B cell (primary cell): Measurements from ENCODE around the gene CRIM1. TPM values are rescaled to one million over a fixed set of nuclear protein-coding genes. Genes with fewer than 3 reads are reported as not detected.

Experiments used
- ATAC-seq: fragments of 200-7000 bp; cut with Tn5 transposase; one replicate; pipeline ENCODE4 v1.10.0; 2021; ENCODE audit warnings: low read depth, mild to moderate bottlenecking, moderate number of reproducible peaks, moderate library complexity
- CTCF ChIA-PET: fragments of 350-600 bp; sonication (Branson Sonifier 250); formaldehyde crosslinking; loops from one replicate; lab custom pipeline; 2021; ENCODE audit warnings: antibody characterized with exemption, inconsistent platforms; lab: Charles Lee
- POLR2A ChIA-PET: fragments of 350-600 bp; sonication (Branson Sonifier 250); formaldehyde crosslinking; loops from one replicate; lab custom pipeline; 2021; ENCODE audit warnings: antibody characterized with exemption; lab: Charles Lee
- DNase-seq: peaks from one replicate; pipeline ENCODE4 v3.0.0; 2013
- H2AFZ ChIP-seq: 2 replicates; pipeline ENCODE4 v1.6.1; 2012; ENCODE audit warnings: mild to moderate bottlenecking, low read depth, low read length; ENCODE audit not compliant: insufficient read depth, poor library complexity, severe bottlenecking
- H3K27ac ChIP-seq, 2 donors: 1 replicate in 1 of 2; 2 replicates in 1 of 2; pipeline ENCODE4 v1.5.1; 2012 to 2013; ENCODE audit warnings: low read length in 2 of 2, mild to moderate bottlenecking in 2 of 2, moderate library complexity in 1 of 2
- H3K27me3 ChIP-seq, 4 experiments: fragments of 200-600 bp in 1 of 4; sonication (generic) in 1 of 4; replicated peaks in 1 of 4; 1 replicate in 2 of 4; 2 replicates in 2 of 4; pipeline versions ENCODE4 v1.6.1 to v1.7.0; 2013 to 2016; ENCODE audit warnings: low read length in 3 of 4, mild to moderate bottlenecking in 2 of 4, mixed read lengths in 1 of 4, moderate library complexity in 1 of 4; ENCODE audit not compliant: insufficient read depth in 4 of 4, control insufficient read depth in 3 of 4; ENCODE audit errors: control extremely low read depth in 1 of 4
- H3K36me3 ChIP-seq, 2 experiments: replicated peaks in 1 of 2; 1 replicate in 1 of 2; 2 replicates in 1 of 2; pipeline versions ENCODE4 v1.6.1 to v1.7.1; 2013; ENCODE audit warnings: low read length in 1 of 2; ENCODE audit not compliant: insufficient read depth in 2 of 2, control insufficient read depth in 1 of 2; ENCODE audit errors: control extremely low read depth in 1 of 2, extremely low read depth in 1 of 2
- H3K4me1 ChIP-seq, 2 donors: fragments of 200-600 bp in 1 of 2; sonication (generic) in 1 of 2; 1 replicate in 1 of 2; 2 replicates in 1 of 2; pipeline versions ENCODE4 v1.5.1 to v1.6.1; 2013 to 2017; ENCODE audit warnings: low read length in 2 of 2; ENCODE audit not compliant: control insufficient read depth in 2 of 2, insufficient read depth in 2 of 2
- H3K4me2 ChIP-seq: replicated peaks from 2 replicates; pipeline ENCODE3; 2012; ENCODE audit warnings: mild to moderate bottlenecking, low read depth, low read length; ENCODE audit not compliant: poor library complexity, severe bottlenecking
- H3K4me3 ChIP-seq, 5 experiments: fragments of 200-600 bp in 1 of 5; sonication (generic) in 1 of 5; 1 replicate in 3 of 5; 2 replicates in 2 of 5; pipeline versions ENCODE4 v1.5.1 to v1.7.0; 2011 to 2016; ENCODE audit warnings: low read length in 4 of 5, mild to moderate bottlenecking in 4 of 5, low read depth in 2 of 5, control low read depth in 1 of 5, moderate library complexity in 1 of 5; ENCODE audit not compliant: insufficient read depth in 1 of 5; ENCODE audit errors: control extremely low read depth in 1 of 5, extremely low read depth in 1 of 5
- H3K79me2 ChIP-seq: fragments of 200-600 bp; sonication (generic); one replicate; pipeline ENCODE4 v1.6.0; 2016; ENCODE audit warnings: low read length; ENCODE audit not compliant: control insufficient read depth, insufficient read depth
- H3K9ac ChIP-seq: fragments of 200-600 bp; sonication (generic); 2 replicates; pipeline ENCODE4 v1.6.1; 2017; ENCODE audit warnings: mild to moderate bottlenecking, low read length, moderate library complexity
- H3K9me3 ChIP-seq, 3 donors: one replicate each; pipeline versions ENCODE4 v1.6.1 to v1.7.1; 2013; ENCODE audit warnings: low read length in 2 of 3; ENCODE audit not compliant: control insufficient read depth in 2 of 3, insufficient read depth in 1 of 3; ENCODE audit errors: control extremely low read depth in 1 of 3
- H4K20me1 ChIP-seq: 2 replicates; pipeline ENCODE4 v1.6.0; 2012; ENCODE audit warnings: mild to moderate bottlenecking, low read length; ENCODE audit not compliant: insufficient read depth, control insufficient read depth, poor library complexity, severe bottlenecking
- H3K27ac Mint-ChIP-seq: one replicate; pipeline ENCODE4 v1.8.0; 2021; ENCODE audit warnings: mixed read lengths
- H3K27me3 Mint-ChIP-seq: one replicate; pipeline ENCODE4 v1.8.0; 2021; ENCODE audit warnings: mixed read lengths
- H3K4me1 Mint-ChIP-seq: one replicate; pipeline ENCODE4 v1.8.0; 2021; ENCODE audit warnings: mixed read lengths
- H3K4me3 Mint-ChIP-seq: one replicate; pipeline ENCODE4 v1.8.0; 2021; ENCODE audit warnings: mixed read lengths
- H3K9me3 Mint-ChIP-seq: one replicate; pipeline ENCODE4 v1.8.0; 2022; ENCODE audit warnings: mixed read lengths; ENCODE audit not compliant: insufficient read depth
- EZH2 ChIP-seq: IDR thresholded peaks from 2 replicates; pipeline ENCODE4 v1.6.1; 2012; ENCODE audit warnings: borderline replicate concordance, low read depth, mild to moderate bottlenecking, moderate library complexity, low read length; ENCODE audit not compliant: insufficient read depth, poor library complexity, severe bottlenecking
- WGBS: methylation state at CpG from one replicate; pipeline ENCODE4 v1.1.5; 2013; ENCODE audit warnings: missing lambda C conversion rate; ENCODE audit not compliant: insufficient coverage; 5-methylcytosine and 5-hydroxymethylcytosine counted together
- intact Hi-C: fragments of 100-400 bp; cut with micrococcal nuclease; formaldehyde crosslinking; loops from one replicate; pipeline ENCODE4 v1.10.0; 2022
- polyA plus RNA-seq: library from polyadenylated mRNA; depleted of rRNA; stranded (reverse); fragments of >200 nt; gene quantifications from 2 replicates; pipeline ENCODE4 v1.2.3, GENCODE V29; 2012
- total RNA-seq, 2 donors: library from RNA; stranded (reverse); fragments of 120-200 nt in 1 of 2; gene quantifications; 1 replicate in 1 of 2; 2 replicates in 1 of 2; pipeline versions ENCODE4 v1.2.3 to v1.2.4, GENCODE V29; 2013 to 2022
- TF ChIP-seq, protein P1 (sequence below): fragments of 200-600 bp; IDR thresholded peaks from one replicate; pipeline ENCODE4 v1.8.0; 2022; ENCODE audit warnings: antibody characterized with exemption, mild to moderate bottlenecking

The CRIM1 gene
- total and polyA plus RNA-seq, 2 donors (not counting 1 experiment from before 2014, with no cell fraction given): 1.3 to 5.0 TPM

DNA sequence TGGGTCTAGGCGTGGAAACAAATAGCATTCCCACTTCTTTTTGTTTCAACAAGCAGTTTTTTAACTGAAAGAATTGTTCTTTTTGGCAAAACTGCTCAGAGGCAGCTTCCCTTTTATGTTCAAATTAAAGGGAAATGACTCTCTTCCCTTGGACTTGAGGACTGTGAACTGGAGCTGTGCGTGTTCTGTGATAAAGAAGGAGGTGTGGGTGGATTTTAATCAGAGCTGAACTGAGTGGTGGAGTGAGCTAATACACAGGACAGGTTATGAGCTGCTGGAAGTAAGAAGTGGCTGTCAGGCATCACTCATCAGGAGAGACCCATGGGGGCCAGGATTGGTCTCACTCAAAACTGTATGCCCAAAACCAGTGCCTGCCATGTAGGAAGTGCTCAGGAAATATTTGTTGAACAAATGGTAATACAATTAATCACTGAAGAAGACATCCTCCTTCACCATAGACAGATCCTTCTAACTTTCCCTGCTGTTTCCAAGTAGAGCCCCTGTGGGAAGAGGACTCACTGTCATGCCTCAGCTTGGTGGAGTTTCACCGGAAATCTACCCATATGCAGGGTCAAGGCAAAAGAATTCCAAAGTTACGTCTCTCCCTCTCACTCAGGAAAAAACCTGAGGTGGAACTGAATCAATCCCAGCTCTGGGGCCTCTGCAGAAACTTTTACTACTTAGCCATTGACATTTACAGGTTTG lies 186.5 kb downstream of the CRIM1 start:
- no peaks in the 10 kb centered on the region for H3K79me2 ChIP-seq
- H3K27ac Mint-ChIP-seq: no peak overlapping the region
- no peak overlapping the region for H2AFZ ChIP-seq
- H3K4me1 ChIP-seq: no peaks in the 10 kb centered on the region
- no peak overlapping the region for H3K9ac ChIP-seq
- no peaks in the 10 kb centered on the region for H3K27me3 Mint-ChIP-seq
- intact Hi-C loops: no loop called here
- no peak overlapping the region for H3K27ac ChIP-seq
- TF ChIP-seq, protein P1, sequence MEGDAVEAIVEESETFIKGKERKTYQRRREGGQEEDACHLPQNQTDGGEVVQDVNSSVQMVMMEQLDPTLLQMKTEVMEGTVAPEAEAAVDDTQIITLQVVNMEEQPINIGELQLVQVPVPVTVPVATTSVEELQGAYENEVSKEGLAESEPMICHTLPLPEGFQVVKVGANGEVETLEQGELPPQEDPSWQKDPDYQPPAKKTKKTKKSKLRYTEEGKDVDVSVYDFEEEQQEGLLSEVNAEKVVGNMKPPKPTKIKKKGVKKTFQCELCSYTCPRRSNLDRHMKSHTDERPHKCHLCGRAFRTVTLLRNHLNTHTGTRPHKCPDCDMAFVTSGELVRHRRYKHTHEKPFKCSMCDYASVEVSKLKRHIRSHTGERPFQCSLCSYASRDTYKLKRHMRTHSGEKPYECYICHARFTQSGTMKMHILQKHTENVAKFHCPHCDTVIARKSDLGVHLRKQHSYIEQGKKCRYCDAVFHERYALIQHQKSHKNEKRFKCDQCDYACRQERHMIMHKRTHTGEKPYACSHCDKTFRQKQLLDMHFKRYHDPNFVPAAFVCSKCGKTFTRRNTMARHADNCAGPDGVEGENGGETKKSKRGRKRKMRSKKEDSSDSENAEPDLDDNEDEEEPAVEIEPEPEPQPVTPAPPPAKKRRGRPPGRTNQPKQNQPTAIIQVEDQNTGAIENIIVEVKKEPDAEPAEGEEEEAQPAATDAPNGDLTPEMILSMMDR: no peak
- no peak for TF ChIP-seq EZH2
- no peaks in the 10 kb centered on the region for H3K9me3 ChIP-seq
- ChIA-PET CTCF (no interaction called here), POLR2A (no interaction called here)
- H3K9me3 Mint-ChIP-seq: no peaks in the 10 kb centered on the region
- ATAC-seq (no peak), DNase-seq (no peak)
- H3K4me1 Mint-ChIP-seq: no peaks in the 10 kb centered on the region
- no peak overlapping the region for H3K4me3 Mint-ChIP-seq
- 92% methylated on average over 2 of the region's 4 CpGs for WGBS
- no peaks in the 10 kb centered on the region for H4K20me1 ChIP-seq
- no peak overlapping the region for H3K4me3 ChIP-seq
- peaks cover 0 to 2% of the 10 kb centered on the region in 2 experiments for H3K36me3 ChIP-seq
- no peaks in the 10 kb centered on the region for H3K27me3 ChIP-seq
- H3K4me2 ChIP-seq: no peak overlapping the region

DNA sequence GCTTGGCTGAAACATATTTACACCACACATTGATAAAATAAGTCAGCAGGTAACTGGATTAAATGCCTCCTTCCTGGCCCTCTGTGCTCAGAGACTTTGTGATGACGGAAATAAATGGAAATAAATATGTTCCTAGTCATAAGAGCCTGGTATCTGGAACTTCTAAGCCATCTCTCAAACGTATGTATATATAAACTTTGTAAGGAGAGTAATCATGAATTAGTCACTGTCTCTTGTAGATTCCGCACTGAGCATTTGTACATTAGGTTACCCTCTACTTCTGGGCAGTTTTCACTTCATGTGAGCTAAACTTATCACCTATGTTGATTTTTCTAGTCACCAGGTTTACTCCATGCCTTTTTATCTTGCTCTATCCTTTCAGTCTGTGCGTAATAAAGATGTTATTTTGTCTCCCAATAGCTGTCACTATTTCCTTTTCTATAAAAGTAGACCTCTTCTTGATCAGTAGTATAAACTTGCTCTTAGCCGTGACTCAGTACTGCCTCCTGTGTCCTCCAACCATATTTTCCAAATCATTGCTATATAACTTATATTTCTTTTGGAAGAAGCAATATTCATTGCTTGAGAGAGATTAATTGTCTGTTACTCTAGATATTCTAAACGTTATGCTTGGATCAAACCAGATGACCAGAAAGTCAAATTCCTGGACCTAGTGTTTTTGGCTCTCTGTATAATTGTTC lies 189.2 kb downstream of the CRIM1 start:
- Histone ChIP-seq H3K9me3 (no peaks in the 10 kb centered on the region), H2AFZ (no peak overlapping the region), H3K4me1 (no peaks in the 10 kb centered on the region), H3K4me3 (no peak overlapping the region), H3K79me2 (no peaks in the 10 kb centered on the region), H3K4me2 (no peak overlapping the region), H3K27ac (no peak overlapping the region), H3K36me3 (peaks cover 2 to 9% of the 10 kb centered on the region in 2 experiments), H3K9ac (no peak overlapping the region), H4K20me1 (no peaks in the 10 kb centered on the region), H3K27me3 (no peaks in the 10 kb centered on the region)
- no peak for ATAC-seq
- ChIA-PET CTCF (no interaction called here), POLR2A (no interaction called here)
- 100% methylated on average over 2 of the region's 6 CpGs for WGBS
- no peak for DNase-seq
- no peak for TF ChIP-seq EZH2
- TF ChIP-seq, protein P1: no peak
- intact Hi-C loops: no loop called here
- Mint-ChIP-seq H3K9me3 (no peaks in the 10 kb centered on the region), H3K27ac (no peak overlapping the region), H3K4me1 (no peaks in the 10 kb centered on the region), H3K27me3 (no peaks in the 10 kb centered on the region), H3K4me3 (no peak overlapping the region)
